ENCODE measurements around the gene CHKB.

GRCh38 chr22:50585238-50585637 lies 2.6 kb upstream of the CHKB start:
- TF ChIP-seq CTCF (IDR thresholded peaks at IDR 0.05): no peak
- TF ChIP-seq POLR2A (IDR thresholded peaks at IDR 0.05): no peak

Measured in adrenal gland (tissue), 5 donors.